Pancreas (tissue), 10 donors: ENCODE measurements around the gene ENHO. TPM values are rescaled to one million over a fixed set of nuclear protein-coding genes. Genes with fewer than 3 reads are reported as not detected.

Source experiments
- ATAC-seq, 4 donors: fragments of 200-7000 bp; cut with Tn5 transposase; one replicate each; pipeline versions ENCODE4 v1.8.0 to v1.9.1; 2020; ENCODE audit warnings: mild to moderate bottlenecking in 4 of 4, moderate library complexity in 4 of 4
- DNase-seq, 6 donors: peaks; one replicate each; pipeline ENCODE4 v3.0.0-alpha.2; 2020
- FAIRE-seq: peaks from 2 replicates; lab custom pipeline; 2012; peaks lifted over from hg19 to GRCh38; lab: Jason Lieb, UNC
- H3K27ac ChIP-seq, 4 donors: fragments of 200-600 bp; sonication (generic); 1 replicate in 3 of 4; 2 replicates in 1 of 4; pipeline versions ENCODE4 v1.5.0 to v1.8.0; 2020
- H3K27me3 ChIP-seq, 4 donors: fragments of 200-600 bp; one replicate each; pipeline ENCODE4 v1.8.0; 2021
- H3K36me3 ChIP-seq, 3 donors: fragments of 200-600 bp; sonication (generic) in 1 of 3; one replicate each; pipeline versions ENCODE4 v1.5.0 to v1.8.0; 2020 to 2021
- H3K4me1 ChIP-seq, 3 donors: fragments of 200-600 bp; one replicate each; pipeline ENCODE4 v1.8.0; 2021
- H3K4me3 ChIP-seq, 4 donors: fragments of 200-600 bp; sonication (generic) in 2 of 4; one replicate each; pipeline versions ENCODE4 v1.5.0 to v1.8.0; 2020 to 2021
- H3K9me3 ChIP-seq, 4 donors: fragments of 200-600 bp; one replicate each; pipeline ENCODE4 v1.8.0; 2021
- CTCF ChIP-seq, 4 donors: fragments of 200-600 bp; sonication (generic) in 3 of 4; IDR thresholded peaks; one replicate each; pipeline versions ENCODE4 v1.5.0 to v1.8.0; 2021; ENCODE audit warnings: antibody characterized with exemption in 4 of 4
- WGBS, 2 donors: extraction: QIAGEN DNeasy Blood & Tissue Kit; methylation state at CpG; one replicate each; pipeline ENCODE4 v1.1.7; 2013; 5-methylcytosine and 5-hydroxymethylcytosine counted together
- intact Hi-C, 3 donors: fragments of 100-400 bp; cut with DNase I; formaldehyde crosslinking; loops; one replicate each; pipeline versions ENCODE4 v1.11.1 to v1.14.2; 2022
- polyA plus RNA-seq, 2 donors: library from polyadenylated mRNA; stranded (reverse); fragments of 200-250 nt; gene quantifications; one replicate each; pipeline ENCODE4 v1.2.3, GENCODE V29; 2013
- total RNA-seq, 6 donors: library from RNA; stranded (reverse); fragmentation: NEBNext Ultra II Directional in 4 of 6; extraction: Animal tissue kit (Norgen Biotek cat#: 25700) in 4 of 6; gene quantifications; one replicate each; pipeline versions ENCODE4 v1.2.1 to v1.2.4, GENCODE V29; 2021 to 2023
- donor health status: healthy with polysubstance abuse.
- donor health status: DM: no; HTN: no; CAD: no; lungs with moderate emphysema.
- donor health status: DM: no; HTN: no; CAD: no.
- donor health status: control.
- donor health status: control.
- donor health status: Bipolar disorder and iron deficiency.
- donor health status: DM: yes; HTN: yes; CAD: no.
- donor health status: DM: no; HTN: no; CAD: no.
- donor health status: DM: no; HTN: no; CAD: no.
- donor health status: DM: yes; HTN: yes; CAD: no.

ENHO gene
- total and polyA plus RNA-seq, 8 donors, result 0.24 to 4.3 (median 0.67) TPM

- H3K4me1 ChIP-seq, result no peaks in the 10 kb centered on the region
- ATAC-seq (peak in 1 of 4 donors; percentile 19), FAIRE-seq (no peak)
Observed at GRCh38 chr9:34512131-34513078, 10.4 kb downstream of the ENHO start.

GRCh38 chr9:34510497-34511468, 12.0 kb downstream of the ENHO start:
- H3K4me3 ChIP-seq, result no peak overlapping the region
- intact Hi-C loops, result no loop called here
- 77 to 82% methylated on average over 12 to 13 of the region's 13 CpGs for WGBS, 2 donors
- no peaks in the 10 kb centered on the region for H3K4me1 ChIP-seq
- peak in 2 of 4 donors; percentile 48 to 54 for ATAC-seq
- H3K36me3 ChIP-seq, result no peaks in the 10 kb centered on the region
- H3K9me3 ChIP-seq, result no peaks in the 10 kb centered on the region
- H3K27me3 ChIP-seq, result no peaks in the 10 kb centered on the region
- TF ChIP-seq CTCF (IDR thresholded peaks at IDR 0.05), result no peak
- H3K27ac ChIP-seq, result no peak overlapping the region
- FAIRE-seq, result no peak
- no peak for DNase-seq

More at GRCh38 chr9:34512131-34513078, 10.4 kb downstream of the ENHO start:
- Histone ChIP-seq H3K4me3 (no peak overlapping the region), H3K9me3 (no peaks in the 10 kb centered on the region), H3K36me3 (no peaks in the 10 kb centered on the region), H3K27ac (no peak overlapping the region), H3K27me3 (no peaks in the 10 kb centered on the region)
- intact Hi-C loops, result no loop called here
- TF ChIP-seq CTCF (IDR thresholded peaks at IDR 0.05), result no peak
- DNase-seq, result no peak
- 63 to 64% methylated on average over 9 of the region's 9 CpGs for WGBS, 2 donors

DNA sequence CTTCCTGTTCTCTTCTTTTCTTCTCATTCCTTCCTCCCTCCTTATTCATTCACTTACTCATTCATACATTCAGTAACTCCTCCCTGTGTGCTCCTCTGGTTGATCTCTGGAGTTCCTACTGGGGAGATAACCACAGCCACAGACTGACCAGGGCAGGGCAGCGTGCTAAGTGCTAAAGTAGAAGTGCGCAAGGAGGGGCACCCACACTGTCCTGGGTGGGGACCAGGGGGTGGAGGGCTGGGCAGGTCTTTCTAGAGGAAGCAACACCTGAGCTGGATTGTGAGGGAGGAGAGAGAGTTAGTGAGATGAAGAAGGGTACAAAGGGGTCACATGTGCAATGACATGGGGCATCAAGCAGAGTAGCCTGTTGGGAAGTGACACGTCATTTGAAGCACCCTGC, 13.8 kb downstream of the ENHO start:
- no peaks in the 10 kb centered on the region for H3K4me1 ChIP-seq
- H3K27me3 ChIP-seq, result no peaks in the 10 kb centered on the region
- no peak for ATAC-seq
- intact Hi-C loops, result loop anchor here in 1 of 3 donors (10.0 kb wide), 1 partner anchor 74 kb away; no protein-coding TSS in a partner anchor
- H3K4me3 ChIP-seq, result no peak overlapping the region
- FAIRE-seq, result no peak
- H3K36me3 ChIP-seq, result no peaks in the 10 kb centered on the region
- no peaks in the 10 kb centered on the region for H3K9me3 ChIP-seq
- H3K27ac ChIP-seq, result no peak overlapping the region
- 85 to 88% methylated on average over 3 of the region's 3 CpGs for WGBS, 2 donors
- DNase-seq, result no peak
- TF ChIP-seq CTCF (IDR thresholded peaks at IDR 0.05), result no peak

GRCh38 chr9:34508463-34508862, 14.3 kb downstream of the ENHO start:
- DNase-seq (no peak), FAIRE-seq (no peak), ATAC-seq (no peak)
- intact Hi-C loops, result loop anchor here in 1 of 3 donors (10.0 kb wide), 1 partner anchor 74 kb away; no protein-coding TSS in a partner anchor
- WGBS, 2 donors, result 81 to 95% methylated on average over 3 of the region's 3 CpGs
- Histone ChIP-seq H3K27ac (no peak overlapping the region), H3K27me3 (no peaks in the 10 kb centered on the region), H3K4me3 (no peak overlapping the region), H3K36me3 (no peaks in the 10 kb centered on the region), H3K9me3 (no peaks in the 10 kb centered on the region), H3K4me1 (no peaks in the 10 kb centered on the region)
- no peak for TF ChIP-seq CTCF (IDR thresholded peaks at IDR 0.05)
